OCI-LY3 (cell line): Measurements from ENCODE around the gene CRYGN.

Experiments used
- H2AFZ ChIP-seq: fragments of 200-600, 300-600 bp; shearing (Covaris generic); 2 replicates; pipeline ENCODE4 v1.6.0; 2014; ENCODE audit warnings: antibody characterized with exemption, low read depth, low read length
- H3K27ac ChIP-seq: fragments of 200-600, 300-600 bp; sonication (generic); 2 replicates; pipeline ENCODE4 v1.5.1; 2014; ENCODE audit warnings: mild to moderate bottlenecking, low read length, moderate library complexity, mixed read lengths
- H3K27me3 ChIP-seq: fragments of 200-600, 300-600 bp; sonication (generic); 2 replicates; pipeline ENCODE4 v1.6.1; 2014; ENCODE audit warnings: low read depth, low read length, mixed read lengths
- H3K36me3 ChIP-seq: fragments of 200-600, 300-600 bp; sonication (generic); replicated peaks from 2 replicates; pipeline ENCODE3; 2014; ENCODE audit warnings: low read depth, low read length, mixed read lengths
- H3K4me1 ChIP-seq: fragments of 300-600, 200-600 bp; sonication (generic); 2 replicates; pipeline ENCODE4 v1.6.1; 2014; ENCODE audit warnings: low read length, mixed read lengths
- H3K4me2 ChIP-seq: fragments of 200-600, 300-600 bp; sonication (generic); 2 replicates; pipeline ENCODE4 v1.6.1; 2014; ENCODE audit warnings: low read length, mixed read lengths
- H3K4me3 ChIP-seq: fragments of 300-600, 200-600 bp; sonication (generic); 2 replicates; pipeline ENCODE4 v1.5.1; 2014; ENCODE audit warnings: antibody characterized with exemption, mild to moderate bottlenecking, low read length, moderate library complexity
- H3K79me2 ChIP-seq: fragments of 300-600, 200-600 bp; shearing (Covaris generic); 2 replicates; pipeline ENCODE4 v1.6.1; 2014; ENCODE audit warnings: mild to moderate bottlenecking, low read length, mixed read lengths
- H3K9ac ChIP-seq: fragments of 300-600, 200-600 bp; shearing (Covaris generic); 2 replicates; pipeline ENCODE4 v1.6.0; 2014; ENCODE audit warnings: mild to moderate bottlenecking, low read length, moderate library complexity
- H3K9me3 ChIP-seq: fragments of 200-600, 300-600 bp; shearing (Covaris generic); 2 replicates; pipeline ENCODE4 v1.6.1; 2014; ENCODE audit warnings: low read length, mixed read lengths; ENCODE audit not compliant: insufficient read depth
- H4K20me1 ChIP-seq: fragments of 200-600, 300-600 bp; sonication (generic); 2 replicates; pipeline ENCODE4 v1.6.1; 2016; ENCODE audit warnings: low read length, mixed read lengths; ENCODE audit not compliant: insufficient read depth
- EZH2phosphoT487 ChIP-seq: fragments of 200-600 bp; shearing (Covaris generic); IDR thresholded peaks from 2 replicates; pipeline ENCODE4 v1.6.1; 2018; ENCODE audit warnings: antibody characterized with exemption, mixed run types, low read depth
- TF ChIP-seq, protein P1 (sequence below): fragments of 200-600, 300-600 bp; sonication (generic); IDR thresholded peaks from 2 replicates; pipeline ENCODE4 v1.5.1; 2014; ENCODE audit warnings: antibody characterized with exemption, low read length, low read depth

CRYGN gene

DNA sequence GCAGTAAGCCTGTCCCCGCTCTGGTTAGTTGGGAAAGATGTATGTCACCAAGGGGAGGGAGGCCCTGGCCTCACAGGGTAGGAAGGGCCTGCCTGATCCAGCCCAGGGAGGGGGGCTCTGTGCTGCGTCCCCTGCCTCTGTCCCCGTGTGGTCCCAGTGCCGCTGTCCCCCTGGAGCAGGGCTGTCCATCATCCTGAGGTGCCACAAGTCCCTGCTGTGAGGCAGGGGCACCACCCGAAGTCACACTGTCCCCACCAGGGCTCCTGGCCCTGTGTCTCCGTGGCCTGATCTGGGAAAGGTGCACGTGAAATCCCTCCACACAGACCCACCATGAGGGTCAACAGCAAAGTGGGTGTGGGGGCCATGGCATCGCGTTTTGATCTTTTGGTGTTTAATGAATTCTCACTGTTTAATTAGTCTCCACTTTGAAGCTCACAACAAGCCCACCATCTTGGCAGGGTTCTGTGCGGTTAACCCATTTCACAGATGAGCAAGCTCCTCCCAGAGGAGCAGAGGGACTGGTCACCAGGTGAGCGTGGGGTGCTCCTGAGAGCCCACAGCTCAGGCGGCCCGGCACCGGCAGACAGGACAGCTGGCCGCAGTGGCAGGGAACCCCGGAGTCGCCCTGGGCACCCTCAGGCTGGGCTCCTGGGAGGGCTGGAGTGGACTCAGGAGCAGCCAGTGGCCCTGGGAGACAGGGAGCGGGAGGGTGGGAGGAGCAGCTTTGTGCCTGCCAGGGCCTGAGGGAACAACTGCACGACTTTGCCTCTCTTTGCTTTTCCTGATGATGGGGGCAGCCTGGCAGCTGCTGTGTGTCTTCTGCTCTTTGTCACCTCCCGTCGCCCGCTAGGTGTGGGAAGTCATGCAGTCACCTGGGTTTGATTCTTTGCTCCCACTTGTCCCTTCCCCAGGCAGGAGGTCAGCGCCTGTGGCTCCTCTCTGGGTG is 12.0 kb upstream of the CRYGN start:
- Histone ChIP-seq H3K79me2 (no peaks in the 10 kb centered on the region), H3K9me3 (no peaks in the 10 kb centered on the region), H3K27me3 (peaks cover 32% of the 10 kb centered on the region), H3K36me3 (no peaks in the 10 kb centered on the region), H2AFZ (no peak overlapping the region), H3K4me2 (no peak overlapping the region), H3K27ac (no peak overlapping the region), H3K4me1 (no peaks in the 10 kb centered on the region), H4K20me1 (no peaks in the 10 kb centered on the region), H3K4me3 (no peak overlapping the region), H3K9ac (no peak overlapping the region)
- TF ChIP-seq EZH2phosphoT487 = no peak
- TF ChIP-seq, protein P1, sequence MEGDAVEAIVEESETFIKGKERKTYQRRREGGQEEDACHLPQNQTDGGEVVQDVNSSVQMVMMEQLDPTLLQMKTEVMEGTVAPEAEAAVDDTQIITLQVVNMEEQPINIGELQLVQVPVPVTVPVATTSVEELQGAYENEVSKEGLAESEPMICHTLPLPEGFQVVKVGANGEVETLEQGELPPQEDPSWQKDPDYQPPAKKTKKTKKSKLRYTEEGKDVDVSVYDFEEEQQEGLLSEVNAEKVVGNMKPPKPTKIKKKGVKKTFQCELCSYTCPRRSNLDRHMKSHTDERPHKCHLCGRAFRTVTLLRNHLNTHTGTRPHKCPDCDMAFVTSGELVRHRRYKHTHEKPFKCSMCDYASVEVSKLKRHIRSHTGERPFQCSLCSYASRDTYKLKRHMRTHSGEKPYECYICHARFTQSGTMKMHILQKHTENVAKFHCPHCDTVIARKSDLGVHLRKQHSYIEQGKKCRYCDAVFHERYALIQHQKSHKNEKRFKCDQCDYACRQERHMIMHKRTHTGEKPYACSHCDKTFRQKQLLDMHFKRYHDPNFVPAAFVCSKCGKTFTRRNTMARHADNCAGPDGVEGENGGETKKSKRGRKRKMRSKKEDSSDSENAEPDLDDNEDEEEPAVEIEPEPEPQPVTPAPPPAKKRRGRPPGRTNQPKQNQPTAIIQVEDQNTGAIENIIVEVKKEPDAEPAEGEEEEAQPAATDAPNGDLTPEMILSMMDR = no peak

- Histone ChIP-seq H3K27me3 (peaks cover 31% of the 10 kb centered on the region), H3K4me1 (no peaks in the 10 kb centered on the region), H3K79me2 (no peaks in the 10 kb centered on the region), H3K4me3 (no peak overlapping the region), H3K9me3 (no peaks in the 10 kb centered on the region), H2AFZ (no peak overlapping the region), H4K20me1 (no peaks in the 10 kb centered on the region), H3K27ac (no peak overlapping the region), H3K9ac (no peak overlapping the region), H3K36me3 (no peaks in the 10 kb centered on the region), H3K4me2 (no peak overlapping the region)
- TF ChIP-seq EZH2phosphoT487 = no peak
- TF ChIP-seq, protein P1 = no peak
Measured at GRCh38 chr7:151451156-151451555, 11.2 kb upstream of the CRYGN start.

DNA sequence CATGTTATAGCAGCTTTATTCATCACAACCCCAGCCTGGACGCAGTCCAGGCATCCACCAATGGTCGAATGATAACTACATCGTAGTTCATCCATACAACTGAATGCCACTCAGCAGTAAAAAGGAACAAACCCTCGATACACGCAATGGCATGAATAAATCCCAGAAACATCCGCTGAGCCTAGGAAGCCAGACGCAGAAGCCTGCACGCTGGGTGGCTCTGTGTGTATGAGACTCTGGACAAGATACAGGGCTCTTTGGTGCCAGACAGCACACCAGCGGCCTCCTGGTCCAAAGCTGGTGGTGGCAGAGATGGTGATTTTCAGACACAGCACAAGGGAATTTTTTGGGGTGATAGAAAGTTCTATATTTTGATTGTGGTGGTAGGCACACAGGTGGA is 10.0 kb upstream of the CRYGN start:
- Histone ChIP-seq H4K20me1 (no peaks in the 10 kb centered on the region), H3K4me1 (no peaks in the 10 kb centered on the region), H2AFZ (no peak overlapping the region), H3K9ac (no peak overlapping the region), H3K27ac (no peak overlapping the region), H3K4me3 (no peak overlapping the region), H3K27me3 (peaks cover 38% of the 10 kb centered on the region), H3K79me2 (no peaks in the 10 kb centered on the region), H3K36me3 (no peaks in the 10 kb centered on the region), H3K9me3 (no peaks in the 10 kb centered on the region), H3K4me2 (no peak overlapping the region)
- TF ChIP-seq EZH2phosphoT487 = no peak
- TF ChIP-seq, protein P1 = no peak
